Uterus (tissue), 4 donors: ENCODE measurements around the gene BNC2. TPM values are rescaled to one million over a fixed set of nuclear protein-coding genes. Genes with fewer than 3 reads are reported as not detected.
A peak's percentile ranks its signal among the peaks of the same experiment; 100 is the strongest.

ENCODE experiments used
- DNase-seq, 2 donors: peaks; one replicate each; pipeline ENCODE4 v3.0.0-alpha.2; 2019 to 2020
- H3K27ac ChIP-seq, 2 donors: fragments of 200-600 bp; sonication (generic); 1 replicate in 1 of 2; 2 replicates in 1 of 2; pipeline ENCODE4 v1.5.1; 2016 to 2018
- H3K27me3 ChIP-seq, 2 donors: fragments of 200-600 bp; sonication (generic); one replicate each; pipeline ENCODE4 v1.5.1; 2018 to 2019; ENCODE audit warnings: control low read depth in 1 of 2
- H3K36me3 ChIP-seq, 2 donors: fragments of 200-600 bp; sonication (generic); one replicate each; pipeline ENCODE4 v1.5.1; 2019; ENCODE audit warnings: control low read depth in 1 of 2
- H3K4me1 ChIP-seq, 2 donors: fragments of 200-600 bp; sonication (generic); one replicate each; pipeline ENCODE4 v1.5.1; 2018 to 2019; ENCODE audit warnings: control low read depth in 1 of 2
- H3K4me3 ChIP-seq, 2 donors: fragments of 200-600 bp; sonication (generic); 1 replicate in 1 of 2; 2 replicates in 1 of 2; pipeline ENCODE4 v1.5.1; 2018 to 2019; ENCODE audit warnings: mild to moderate bottlenecking in 1 of 2
- H3K9me3 ChIP-seq, 2 donors: fragments of 200-600 bp; sonication (generic); one replicate each; pipeline ENCODE4 v1.5.1; 2019; ENCODE audit warnings: control low read depth in 1 of 2
- POLR2A ChIP-seq, 2 donors: fragments of 450-650 bp; IDR thresholded peaks; one replicate each; pipeline ENCODE4 v1.6.1; 2016; ENCODE audit warnings: antibody characterized with exemption in 2 of 2, mild to moderate bottlenecking in 1 of 2, moderate library complexity in 1 of 2
- intact Hi-C: fragments of 100-400 bp; cut with DNase I; formaldehyde crosslinking; loops from one replicate; pipeline ENCODE4 v1.15.1; 2023; ENCODE audit warnings: low total_unique reads
- total RNA-seq, 4 donors: library from RNA; depleted of rRNA in 3 of 4; stranded (reverse); fragments of >200 nt in 3 of 4; gene quantifications; one replicate each; pipeline versions ENCODE4 v1.1.0 to v1.2.4, GENCODE V29; 2014 to 2023
- TF ChIP-seq, protein P1 (sequence below), 4 experiments: fragments of 200-600 bp in 2 of 4; fragments of 450-650 bp in 2 of 4; sonication (generic) in 2 of 4; IDR thresholded peaks; one replicate each; pipeline ENCODE4 v1.5.1; 2016 to 2019; ENCODE audit warnings: antibody characterized with exemption in 4 of 4, mild to moderate bottlenecking in 2 of 4, moderate library complexity in 1 of 4
- donor health status: DM: yes; HTN: yes; CAD: no.

The BNC2 gene
- total RNA-seq, 4 donors from 2014 or later, result 85.9 to 293 (median 93.4) TPM

GRCh38 chr9:16693616-16694015 is 176.9 kb downstream of the BNC2 start:
- no peak for DNase-seq
- intact Hi-C loops, result no loop called here
- Histone ChIP-seq H3K36me3 (no peaks in the 10 kb centered on the region), H3K4me3 (no peak overlapping the region), H3K9me3 (no peaks in the 10 kb centered on the region), H3K27me3 (no peaks in the 10 kb centered on the region), H3K4me1 (no peaks in the 10 kb centered on the region), H3K27ac (no peak overlapping the region)
- TF ChIP-seq POLR2A (IDR thresholded peaks at IDR 0.05), result no peak
- TF ChIP-seq, protein P1, sequence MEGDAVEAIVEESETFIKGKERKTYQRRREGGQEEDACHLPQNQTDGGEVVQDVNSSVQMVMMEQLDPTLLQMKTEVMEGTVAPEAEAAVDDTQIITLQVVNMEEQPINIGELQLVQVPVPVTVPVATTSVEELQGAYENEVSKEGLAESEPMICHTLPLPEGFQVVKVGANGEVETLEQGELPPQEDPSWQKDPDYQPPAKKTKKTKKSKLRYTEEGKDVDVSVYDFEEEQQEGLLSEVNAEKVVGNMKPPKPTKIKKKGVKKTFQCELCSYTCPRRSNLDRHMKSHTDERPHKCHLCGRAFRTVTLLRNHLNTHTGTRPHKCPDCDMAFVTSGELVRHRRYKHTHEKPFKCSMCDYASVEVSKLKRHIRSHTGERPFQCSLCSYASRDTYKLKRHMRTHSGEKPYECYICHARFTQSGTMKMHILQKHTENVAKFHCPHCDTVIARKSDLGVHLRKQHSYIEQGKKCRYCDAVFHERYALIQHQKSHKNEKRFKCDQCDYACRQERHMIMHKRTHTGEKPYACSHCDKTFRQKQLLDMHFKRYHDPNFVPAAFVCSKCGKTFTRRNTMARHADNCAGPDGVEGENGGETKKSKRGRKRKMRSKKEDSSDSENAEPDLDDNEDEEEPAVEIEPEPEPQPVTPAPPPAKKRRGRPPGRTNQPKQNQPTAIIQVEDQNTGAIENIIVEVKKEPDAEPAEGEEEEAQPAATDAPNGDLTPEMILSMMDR (IDR thresholded peaks at IDR 0.05), result no peak

DNA sequence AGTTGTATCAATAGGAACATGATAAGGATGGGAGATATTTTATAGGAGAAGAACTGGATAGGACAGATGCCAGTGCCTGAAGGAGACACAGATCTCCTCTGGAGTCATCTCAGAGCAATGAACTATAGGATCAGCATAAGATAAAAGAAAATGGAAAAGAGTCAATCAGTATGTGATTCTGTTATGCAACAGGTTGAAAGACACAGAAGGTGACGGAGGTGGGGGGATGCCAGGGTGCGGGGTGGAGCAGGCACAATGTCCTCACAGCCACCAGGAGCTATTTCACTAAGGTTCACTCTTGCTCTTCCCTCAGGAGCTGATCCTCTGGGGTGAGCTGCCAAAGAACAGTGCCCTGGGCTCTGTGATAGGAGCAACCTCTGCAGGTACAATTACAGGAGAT is 179.8 kb downstream of the BNC2 start:
- intact Hi-C loops, result no loop called here
- H3K9me3 ChIP-seq, result no peaks in the 10 kb centered on the region
- no peak for DNase-seq
- no peak overlapping the region for H3K4me3 ChIP-seq
- H3K36me3 ChIP-seq, result no peaks in the 10 kb centered on the region
- no peak for TF ChIP-seq POLR2A (IDR thresholded peaks at IDR 0.05)
- TF ChIP-seq, protein P1 (IDR thresholded peaks at IDR 0.05), result no peak
- no peaks in the 10 kb centered on the region for H3K27me3 ChIP-seq
- no peaks in the 10 kb centered on the region for H3K4me1 ChIP-seq
- H3K27ac ChIP-seq, result peak overlapping the region in 1 of 2 donors; percentile 79

GRCh38 chr9:16690205-16690604 is 180.3 kb downstream of the BNC2 start:
- DNase-seq, result no peak
- Histone ChIP-seq H3K4me1 (no peaks in the 10 kb centered on the region), H3K9me3 (no peaks in the 10 kb centered on the region), H3K27ac (peak overlapping the region; percentile 9 to 79), H3K4me3 (no peak overlapping the region), H3K36me3 (no peaks in the 10 kb centered on the region), H3K27me3 (no peaks in the 10 kb centered on the region)
- TF ChIP-seq, protein P1 (IDR thresholded peaks at IDR 0.05), result no peak
- TF ChIP-seq POLR2A (IDR thresholded peaks at IDR 0.05), result no peak
- intact Hi-C loops, result no loop called here

DNA sequence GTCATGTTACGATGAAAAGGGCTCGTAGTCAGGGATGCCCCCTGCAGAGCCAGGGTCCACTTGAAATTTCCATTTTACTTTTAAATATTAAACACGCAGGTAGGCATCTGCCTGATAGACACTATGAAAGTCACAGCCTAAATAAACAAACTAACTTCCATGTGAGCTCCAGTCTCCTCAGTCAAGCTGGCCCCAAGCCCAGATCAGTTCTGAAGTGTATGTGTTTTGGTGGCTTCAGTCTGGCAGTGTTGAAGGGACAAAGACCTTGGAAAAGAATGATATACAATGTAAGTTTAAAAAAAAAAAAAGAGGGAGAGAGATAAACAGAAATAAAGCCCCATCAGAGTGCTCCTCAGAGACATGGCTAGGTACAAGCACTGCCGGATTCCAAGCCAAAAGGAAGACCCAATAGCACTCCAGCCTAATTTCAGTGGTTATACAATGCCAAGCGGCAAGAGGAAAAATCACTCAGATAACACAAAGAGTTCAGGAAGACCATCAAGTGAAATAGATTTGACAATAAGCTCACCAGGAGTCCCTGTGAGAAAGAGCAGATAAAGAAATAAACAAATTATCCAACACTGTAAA is 181.0 kb downstream of the BNC2 start:
- no peak overlapping the region for H3K4me3 ChIP-seq
- intact Hi-C loops, result no loop called here
- no peaks in the 10 kb centered on the region for H3K4me1 ChIP-seq
- no peaks in the 10 kb centered on the region for H3K9me3 ChIP-seq
- TF ChIP-seq, protein P1 (IDR thresholded peaks at IDR 0.05), result no peak
- no peak for TF ChIP-seq POLR2A (IDR thresholded peaks at IDR 0.05)
- no peak for DNase-seq
- H3K36me3 ChIP-seq, result no peaks in the 10 kb centered on the region
- H3K27me3 ChIP-seq, result no peaks in the 10 kb centered on the region
- peak overlapping the region; percentile 33 to 79 for H3K27ac ChIP-seq

DNA sequence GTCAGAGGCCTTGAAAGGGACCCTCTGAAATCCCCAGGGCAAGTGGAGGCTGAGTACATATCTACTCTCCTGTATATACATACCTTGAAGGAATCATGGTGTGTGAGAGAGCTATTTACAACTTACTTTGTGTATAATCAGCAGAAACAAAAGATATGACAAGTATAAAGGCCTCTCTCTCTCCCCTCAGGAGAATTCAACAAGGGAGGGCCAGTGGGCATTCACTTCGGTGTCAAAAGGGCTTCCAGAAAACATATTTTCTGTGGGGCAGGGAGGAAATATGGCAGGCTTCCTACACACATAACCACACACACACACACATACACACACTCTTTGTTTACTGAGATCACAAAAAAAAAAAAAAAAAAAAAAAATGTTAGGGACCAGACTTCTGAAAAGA is 181.7 kb downstream of the BNC2 start:
- intact Hi-C loops, result no loop called here
- no peak for DNase-seq
- Histone ChIP-seq H3K4me1 (no peaks in the 10 kb centered on the region), H3K4me3 (no peak overlapping the region), H3K27me3 (no peaks in the 10 kb centered on the region), H3K9me3 (no peaks in the 10 kb centered on the region), H3K27ac (peak overlapping the region; percentile 33 to 79), H3K36me3 (no peaks in the 10 kb centered on the region)
- TF ChIP-seq, protein P1 (IDR thresholded peaks at IDR 0.05), result no peak
- no peak for TF ChIP-seq POLR2A (IDR thresholded peaks at IDR 0.05)
